WERI-Rb-1 (cell line): ENCODE data around the gene ZNF442.
A peak's percentile ranks its signal among the peaks of the same experiment; 100 is the strongest.

Experiments used
- DNase-seq: peaks from one replicate; pipeline ENCODE4 v3.0.0-alpha.2; 2020
- H3K27ac ChIP-seq: fragments of 250-450 bp; sonication (Bioruptor Pico); 2 replicates; pipeline ENCODE4 v1.5.1; 2020; ENCODE audit warnings: mild to moderate bottlenecking, moderate library complexity
- H3K27me3 ChIP-seq: fragments of 250-450 bp; sonication (Bioruptor Pico); 2 replicates; pipeline ENCODE4 v1.5.1; 2021; ENCODE audit warnings: mild to moderate bottlenecking, low read depth, moderate library complexity; ENCODE audit not compliant: insufficient read depth, severe bottlenecking
- H3K36me3 ChIP-seq: fragments of 250-450 bp; sonication (Bioruptor Pico); 2 replicates; pipeline ENCODE4 v1.5.1; 2020; ENCODE audit warnings: mild to moderate bottlenecking, moderate library complexity
- H3K4me3 ChIP-seq: 2 replicates; pipeline ENCODE4 v1.5.1; 2011; ENCODE audit warnings: low read depth, mild to moderate bottlenecking, control low read depth, low read length
- H3K9me3 ChIP-seq: fragments of 250-450 bp; sonication (Bioruptor Pico); 2 replicates; pipeline ENCODE4 v1.5.1; 2021; ENCODE audit warnings: mild to moderate bottlenecking, moderate library complexity; ENCODE audit not compliant: severe bottlenecking
- CTCF ChIP-seq: IDR thresholded peaks from 2 replicates; pipeline ENCODE4 v1.5.1; 2011; ENCODE audit warnings: low read depth, mild to moderate bottlenecking, control low read depth, inconsistent platforms, low read length

The ZNF442 gene

GRCh38 chr19:12350890-12351197 lies 14.6 kb downstream of the ZNF442 start:
- H3K27ac ChIP-seq = no peak overlapping the region
- no peak overlapping the region for H3K4me3 ChIP-seq
- H3K9me3 ChIP-seq = peaks cover 25% of the 10 kb centered on the region
- peaks cover 25% of the 10 kb centered on the region for H3K36me3 ChIP-seq
- no peak for TF ChIP-seq CTCF
- no peaks in the 10 kb centered on the region for H3K27me3 ChIP-seq
- DNase-seq = no peak

- H3K36me3 ChIP-seq = peaks cover 25% of the 10 kb centered on the region
- no peaks in the 10 kb centered on the region for H3K27me3 ChIP-seq
- no peak overlapping the region for H3K4me3 ChIP-seq
- TF ChIP-seq CTCF = no peak
- DNase-seq = no peak
- H3K27ac ChIP-seq = no peak overlapping the region
- H3K9me3 ChIP-seq = peaks cover 25% of the 10 kb centered on the region
These were observed 15.1 kb downstream of the ZNF442 start for GRCh38 chr19:12350185-12350889.

GRCh38 chr19:12346896-12347295 lies 18.6 kb downstream of the ZNF442 start:
- Histone ChIP-seq H3K4me3 (no peak overlapping the region), H3K9me3 (peaks cover 23% of the 10 kb centered on the region), H3K36me3 (peaks cover 22% of the 10 kb centered on the region), H3K27me3 (no peaks in the 10 kb centered on the region), H3K27ac (no peak overlapping the region)
- no peak for DNase-seq
- peak; percentile 10; the same call in 1 of the 2 replicates for TF ChIP-seq CTCF

- Histone ChIP-seq H3K27me3 (no peaks in the 10 kb centered on the region), H3K4me3 (no peak overlapping the region), H3K9me3 (peaks cover 9% of the 10 kb centered on the region), H3K36me3 (peaks cover 5% of the 10 kb centered on the region), H3K27ac (no peak overlapping the region)
- no peak for DNase-seq
- TF ChIP-seq CTCF = no peak
These were observed 20.3 kb downstream of the ZNF442 start for GRCh38 chr19:12345197-12345596.

GRCh38 chr19:12333162-12334159 lies 32.0 kb downstream of the ZNF442 start, which contains the start of gene ZNF563:
Gene ZNF563, minus strand, starts transcription at chr19:12333633. Its CDS starts 151 bp downstream, at chr19:12333482.
- TF ChIP-seq CTCF = no peak
- H3K9me3 ChIP-seq = no peaks in the 10 kb centered on the region
- H3K36me3 ChIP-seq = no peaks in the 10 kb centered on the region
- DNase-seq = peak; percentile 99
- peak within 1 kb of the TSS; percentile 74 for H3K27ac ChIP-seq
- H3K27me3 ChIP-seq = no peaks in the 10 kb centered on the region
- H3K4me3 ChIP-seq = peak within 1 kb of the TSS; percentile 86
